HCT116 (cell line): Measurements from ENCODE around the gene AP3S1.

Source experiments
- ATF3 ChIP-seq: IDR thresholded peaks from 2 replicates; pipeline ENCODE4 v1.6.1; 2012
- CTCF ChIP-seq, 3 experiments: fragments of 200-600 bp in 1 of 3; sonication (generic) in 1 of 3; IDR thresholded peaks in 2 of 3; conservative IDR thresholded peaks in 1 of 3; 2 replicates each; pipeline ENCODE4 v1.5.1; 2012 to 2017; ENCODE audit warnings: low read depth in 2 of 3, low read length in 2 of 3, antibody characterized with exemption in 1 of 3, borderline replicate concordance in 1 of 3, control low read depth in 1 of 3, mild to moderate bottlenecking in 1 of 3, mixed read lengths in 1 of 3, mixed run types in 1 of 3, moderate library complexity in 1 of 3; ENCODE audit not compliant: insufficient read depth in 1 of 3
- EZH2 ChIP-seq: fragments of 200-600 bp; sonication (generic); IDR thresholded peaks from 2 replicates; pipeline ENCODE4 v1.6.1; 2017; ENCODE audit warnings: antibody characterized with exemption, mixed run types
- EZH2phosphoT487 ChIP-seq: fragments of 200-600 bp; IDR thresholded peaks from 2 replicates; pipeline ENCODE4 v1.6.1; 2018; ENCODE audit warnings: antibody characterized with exemption, borderline replicate concordance
- FOSL1 ChIP-seq: IDR thresholded peaks from 2 replicates; pipeline ENCODE4 v1.6.1; 2012; ENCODE audit warnings: low read depth
- MAX ChIP-seq: IDR thresholded peaks from 2 replicates; pipeline ENCODE4 v1.6.1; 2012
- POLR2A ChIP-seq: IDR thresholded peaks from 2 replicates; pipeline ENCODE4 v1.7.0; 2011; ENCODE audit warnings: borderline replicate concordance; ENCODE audit not compliant: insufficient read depth, insufficient read length; ENCODE audit errors: extremely low read depth
- POLR2AphosphoS5 ChIP-seq: IDR thresholded peaks from 2 replicates; pipeline ENCODE4 v1.6.1; 2011; ENCODE audit warnings: mild to moderate bottlenecking, low read depth, low read length, moderate library complexity

- TF ChIP-seq CTCF (IDR thresholded peaks at IDR 0.05 in 2 of 3, conservative IDR thresholded peaks at IDR 0.05 in 1 of 3; ENCODE audit: borderline replicate concordance in 1 of 3, insufficient read depth in 1 of 3, low read depth in 2 of 3, low read length in 2 of 3) (no peak), POLR2A (no peak), MAX (no peak), EZH2phosphoT487 (no peak), FOSL1 (0 out of 2 replicates have a peak, but pooled peaks have one; percentile 5), EZH2 (no peak), POLR2AphosphoS5 (no peak), ATF3 (no peak)
Observed at GRCh38 chr5:115855959-115856358, 14.2 kb downstream of the AP3S1 start.
